Measurements from ENCODE around the gene MRPL10. TPM values are rescaled to one million over a fixed set of nuclear protein-coding genes. Genes with fewer than 3 reads are reported as not detected.

Gene MRPL10
- total RNA-seq, 1 experiment from 2014 or later = 159 TPM

DNA sequence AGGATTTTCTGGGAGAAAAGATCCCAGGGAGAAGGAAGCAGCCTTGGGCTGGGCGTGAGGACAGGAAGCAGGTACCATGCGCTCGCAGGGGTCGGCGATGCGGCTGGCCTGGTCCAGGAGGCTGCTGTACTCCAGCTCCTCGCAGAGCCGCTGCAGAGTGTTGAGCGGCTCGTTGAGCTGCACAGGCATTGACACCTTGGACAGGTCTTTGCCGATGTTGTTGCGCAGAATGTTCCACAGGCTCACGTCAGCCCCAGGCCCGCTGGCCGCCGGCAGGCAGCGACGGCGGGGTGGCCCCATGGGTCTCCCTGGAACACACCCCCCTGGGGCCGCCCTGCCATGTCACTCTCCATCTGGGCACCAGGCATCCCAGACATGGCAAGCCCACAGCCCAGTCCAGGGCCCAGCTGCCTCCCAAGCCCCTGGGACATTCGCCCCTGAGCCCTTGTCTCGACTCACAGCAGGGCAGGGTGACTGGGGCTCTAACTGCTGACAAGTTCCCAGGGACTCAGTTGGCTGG, 17.8 kb downstream of the MRPL10 start:
- ChIA-PET POLR2A (no interaction called here), CTCF (no interaction called here)
- Histone ChIP-seq H3K4me3 (ENCODE audit: low read depth, low read length) (no peak overlapping the region), H3K36me3 (ENCODE audit: control insufficient read depth, insufficient read depth, low read length) (peaks cover 9% of the 10 kb centered on the region; the same call in 1 of the 2 replicates), H3K27me3 (replicated peaks; ENCODE audit: control insufficient read depth, insufficient read depth, low read length) (no peaks in the 10 kb centered on the region), H3K4me1 (peaks cover 33% of the 10 kb centered on the region), H3K9me3 (no peaks in the 10 kb centered on the region)
- H3K27ac Mint-ChIP-seq (ENCODE audit: unreplicated experiment) = peak overlapping the region; percentile 93
- H3K4me1 Mint-ChIP-seq (ENCODE audit: low read depth, unreplicated experiment) = peaks cover 32% of the 10 kb centered on the region
- intact Hi-C loops (cut with micrococcal nuclease; ENCODE audit: unreplicated experiment) = no loop called here
- H3K27me3 Mint-ChIP-seq (ENCODE audit: insufficient read depth, unreplicated experiment) = no peaks in the 10 kb centered on the region
- TF ChIP-seq CTCF (IDR thresholded peaks at IDR 0.05; ENCODE audit: insufficient read depth in 1 of 2, low read depth in 1 of 2, low read length in 1 of 2, severe bottlenecking in 1 of 2, unreplicated experiment in 1 of 2) = no peak
- DNase-seq = peak in 1 of 2 experiments; percentile 45
- no peaks in the 10 kb centered on the region for H3K9me3 Mint-ChIP-seq (ENCODE audit: unreplicated experiment)
- H3K36me3 Mint-ChIP-seq (ENCODE audit: insufficient read depth, unreplicated experiment) = peaks cover 17% of the 10 kb centered on the region
- no peak overlapping the region for H3K4me3 Mint-ChIP-seq (ENCODE audit: unreplicated experiment)
- BruUV-seq (replicated peaks) = no TSS peak

- no peak overlapping the region for H3K4me3 Mint-ChIP-seq (ENCODE audit: unreplicated experiment)
- H3K36me3 Mint-ChIP-seq (ENCODE audit: insufficient read depth, unreplicated experiment) = peaks cover 21% of the 10 kb centered on the region
- H3K4me1 Mint-ChIP-seq (ENCODE audit: low read depth, unreplicated experiment) = peaks cover 32% of the 10 kb centered on the region
- peaks cover 11% of the 10 kb centered on the region; the same call in 1 of the 2 replicates for H3K36me3 ChIP-seq (ENCODE audit: control insufficient read depth, insufficient read depth, low read length)
- H3K4me1 ChIP-seq = peaks cover 36% of the 10 kb centered on the region
- DNase-seq = peak in 1 of 2 experiments; percentile 48
- H3K27me3 Mint-ChIP-seq (ENCODE audit: insufficient read depth, unreplicated experiment) = no peaks in the 10 kb centered on the region
- no TSS peak for BruUV-seq (replicated peaks)
- TF ChIP-seq CTCF (IDR thresholded peaks at IDR 0.05; ENCODE audit: insufficient read depth in 1 of 2, low read depth in 1 of 2, low read length in 1 of 2, severe bottlenecking in 1 of 2, unreplicated experiment in 1 of 2) = no peak
- intact Hi-C loops (cut with micrococcal nuclease; ENCODE audit: unreplicated experiment) = no loop called here
- H3K4me3 ChIP-seq (ENCODE audit: low read depth, low read length) = no peak overlapping the region
- POLR2A ChIA-PET = no interaction called here
- no peaks in the 10 kb centered on the region for H3K27me3 ChIP-seq (replicated peaks; ENCODE audit: control insufficient read depth, insufficient read depth, low read length)
- H3K27ac Mint-ChIP-seq (ENCODE audit: unreplicated experiment) = peak overlapping the region; percentile 93
- no peaks in the 10 kb centered on the region for H3K9me3 Mint-ChIP-seq (ENCODE audit: unreplicated experiment)
- H3K9me3 ChIP-seq = no peaks in the 10 kb centered on the region
- CTCF ChIA-PET = interaction anchor here (1.2 kb wide), 1 partner anchor 8 kb away, joined by 7 read pairs; the partner anchor contains the start of gene OSBPL7
Measured at GRCh38 chr17:47813077-47813476, 18.3 kb downstream of the MRPL10 start.

DNA sequence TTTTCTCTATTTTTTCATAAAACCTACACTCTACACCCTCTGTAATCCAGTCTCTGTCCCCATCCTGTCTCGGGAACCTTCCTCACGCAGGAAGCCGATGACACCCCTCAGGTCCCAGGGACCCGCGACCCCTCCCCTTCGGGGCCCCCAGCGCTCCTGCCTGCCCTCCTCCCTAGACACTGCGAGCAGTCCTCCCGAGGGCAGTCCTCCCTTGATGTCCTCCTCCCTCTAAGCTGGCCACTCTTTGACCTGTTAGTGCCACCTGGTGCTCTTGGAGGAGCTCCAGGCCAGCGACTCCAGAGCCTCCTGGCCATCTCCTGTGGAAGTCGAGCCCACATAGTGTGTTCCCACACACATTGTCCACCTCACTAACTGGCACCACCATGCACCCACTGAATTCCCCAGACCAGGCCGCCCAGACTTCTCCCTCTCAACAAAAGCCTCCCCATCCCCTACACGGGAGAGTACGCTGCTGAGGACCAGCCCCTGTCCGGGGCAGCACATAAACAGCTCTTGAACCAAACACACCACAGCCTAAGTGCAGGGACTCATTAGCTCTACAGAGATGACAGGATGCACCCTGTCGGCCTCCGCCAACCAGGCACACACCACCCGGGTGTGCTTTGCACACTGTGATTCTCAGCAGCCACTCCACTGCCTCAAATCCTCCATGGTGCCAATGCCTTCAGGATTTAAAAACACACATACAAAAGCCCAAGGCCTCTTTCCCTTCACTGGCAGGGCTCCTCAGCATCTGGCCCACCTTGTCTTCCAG, 19.0 kb downstream of the MRPL10 start:
- Mint-ChIP-seq H3K27ac (ENCODE audit: unreplicated experiment) (peak overlapping the region; percentile 93), H3K9me3 (ENCODE audit: unreplicated experiment) (no peaks in the 10 kb centered on the region), H3K4me3 (ENCODE audit: unreplicated experiment) (peak overlapping the region; percentile 56), H3K36me3 (ENCODE audit: insufficient read depth, unreplicated experiment) (peaks cover 26% of the 10 kb centered on the region), H3K4me1 (ENCODE audit: low read depth, unreplicated experiment) (peaks cover 36% of the 10 kb centered on the region), H3K27me3 (ENCODE audit: insufficient read depth, unreplicated experiment) (no peaks in the 10 kb centered on the region)
- no peaks in the 10 kb centered on the region for H3K27me3 ChIP-seq (replicated peaks; ENCODE audit: control insufficient read depth, insufficient read depth, low read length)
- DNase-seq = peak in 1 of 2 experiments; percentile 43
- H3K36me3 ChIP-seq (ENCODE audit: control insufficient read depth, insufficient read depth, low read length) = peaks cover 13% of the 10 kb centered on the region; the same call in 1 of the 2 replicates
- H3K4me1 ChIP-seq = peaks cover 36% of the 10 kb centered on the region
- intact Hi-C loops (cut with micrococcal nuclease; ENCODE audit: unreplicated experiment) = no loop called here
- BruUV-seq (replicated peaks) = no TSS peak
- ChIA-PET CTCF (interaction anchor here (1.2 kb wide), 2 partner anchors 9 to 19 kb away, joined by 4 to 7 read pairs; partner anchors contain the start of genes LRRC46, MRPL10 and OSBPL7), POLR2A (interaction anchor here (0.7 kb wide), 1 partner anchor 19 kb away, joined by 3 read pairs; the partner anchor contains the start of genes LRRC46 and MRPL10)
- H3K4me3 ChIP-seq (ENCODE audit: low read depth, low read length) = no peak overlapping the region
- no peak for TF ChIP-seq CTCF (IDR thresholded peaks at IDR 0.05; ENCODE audit: insufficient read depth in 1 of 2, low read depth in 1 of 2, low read length in 1 of 2, severe bottlenecking in 1 of 2, unreplicated experiment in 1 of 2)
- no peaks in the 10 kb centered on the region for H3K9me3 ChIP-seq
